CD14-positive monocyte (primary cell): ENCODE results near the gene BLCAP. TPM values are rescaled to one million over a fixed set of nuclear protein-coding genes. Genes with fewer than 3 reads are reported as not detected.
A peak's percentile ranks its signal among the peaks of the same experiment; 100 is the strongest.
"Not testable (repeated sequence)": the region's sequence is repeated elsewhere in the genome, so short reads cannot be mapped to it uniquely, and the experiment has no call there.

Experiments
- DNase-seq, 3 donors: peaks; one replicate each; pipeline ENCODE4 v3.0.0-alpha.2; 2011 to 2022
- H2AFZ ChIP-seq: 2 replicates; pipeline ENCODE4 v1.6.0; 2012; ENCODE audit warnings: mild to moderate bottlenecking, low read depth, low read length, inconsistent platforms; ENCODE audit not compliant: insufficient read depth, poor library complexity, severe bottlenecking
- H3K27ac ChIP-seq, 2 donors: 1 replicate in 1 of 2; 2 replicates in 1 of 2; pipeline ENCODE4 v1.5.1; 2012 to 2013; ENCODE audit warnings: low read length in 2 of 2, control low read depth in 1 of 2, inconsistent platforms in 1 of 2, low read depth in 1 of 2, mild to moderate bottlenecking in 1 of 2
- H3K27me3 ChIP-seq, 2 donors: one replicate each; pipeline versions ENCODE4 v1.6.0 to v1.6.1; 2011 to 2013; ENCODE audit warnings: low read length in 2 of 2; ENCODE audit not compliant: control insufficient read depth in 2 of 2, insufficient read depth in 2 of 2
- H3K36me3 ChIP-seq, 2 donors: replicated peaks in 1 of 2; 1 replicate in 1 of 2; 2 replicates in 1 of 2; pipeline versions ENCODE4 v1.5.1 to v1.6.1; 2012 to 2013; ENCODE audit warnings: low read length in 2 of 2, control low read depth in 1 of 2, inconsistent platforms in 1 of 2, mild to moderate bottlenecking in 1 of 2; ENCODE audit not compliant: insufficient read depth in 2 of 2, control insufficient read depth in 1 of 2
- H3K4me1 ChIP-seq, 2 donors: 1 replicate in 1 of 2; 2 replicates in 1 of 2; pipeline versions ENCODE4 v1.5.1 to v1.6.1; 2012 to 2013; ENCODE audit warnings: low read length in 2 of 2, control low read depth in 1 of 2, inconsistent platforms in 1 of 2, mild to moderate bottlenecking in 1 of 2, moderate library complexity in 1 of 2; ENCODE audit not compliant: insufficient read depth in 2 of 2, control insufficient read depth in 1 of 2
- H3K4me2 ChIP-seq: replicated peaks from 2 replicates; pipeline ENCODE3; 2012; ENCODE audit warnings: low read length, moderate library complexity, mild to moderate bottlenecking; ENCODE audit not compliant: poor library complexity, severe bottlenecking; ENCODE audit errors: extremely low read depth
- H3K4me3 ChIP-seq, 3 experiments: fragments of 200-600 bp in 1 of 3; sonication (generic) in 1 of 3; replicated peaks in 1 of 3; 1 replicate in 2 of 3; 2 replicates in 1 of 3; pipeline ENCODE4 v1.5.1; 2011 to 2013; ENCODE audit warnings: low read length in 3 of 3, mild to moderate bottlenecking in 3 of 3, control low read depth in 2 of 3, low read depth in 2 of 3, inconsistent platforms in 1 of 3, moderate library complexity in 1 of 3
- H3K79me2 ChIP-seq: 2 replicates; pipeline ENCODE4 v1.6.0; 2012; ENCODE audit warnings: mild to moderate bottlenecking, control low read depth, inconsistent platforms, low read length, moderate library complexity; ENCODE audit not compliant: insufficient read depth
- H3K9ac ChIP-seq: 2 replicates; pipeline ENCODE4 v1.6.0; 2017; ENCODE audit warnings: low read length, mild to moderate bottlenecking; ENCODE audit not compliant: insufficient read depth, poor library complexity, severe bottlenecking
- H3K9me3 ChIP-seq, 2 donors: replicated peaks in 1 of 2; 1 replicate in 1 of 2; 2 replicates in 1 of 2; pipeline versions ENCODE4 v1.5.1 to v1.6.1; 2012 to 2013; ENCODE audit warnings: low read length in 2 of 2, control low read depth in 1 of 2; ENCODE audit not compliant: control insufficient read depth in 1 of 2, insufficient read depth in 1 of 2
- H4K20me1 ChIP-seq: 2 replicates; pipeline ENCODE4 v1.6.0; 2012; ENCODE audit warnings: mild to moderate bottlenecking, low read length, control low read depth, moderate library complexity; ENCODE audit not compliant: insufficient read depth
- H3K27ac Mint-ChIP-seq, 7 donors: one replicate each; pipeline ENCODE4 v1.8.0; 2020; ENCODE audit warnings: mild to moderate bottlenecking in 7 of 7, mixed read lengths in 7 of 7, moderate library complexity in 6 of 7, inconsistent platforms in 2 of 7
- H3K27me3 Mint-ChIP-seq, 3 donors: one replicate each; pipeline ENCODE4 v1.8.0; 2021 to 2022; ENCODE audit warnings: low read depth in 3 of 3, mild to moderate bottlenecking in 3 of 3, mixed read lengths in 3 of 3, moderate library complexity in 3 of 3, inconsistent platforms in 1 of 3
- H3K36me3 Mint-ChIP-seq, 2 donors: one replicate each; pipeline ENCODE4 v1.8.0; 2020; ENCODE audit warnings: mixed read lengths in 2 of 2, inconsistent platforms in 1 of 2, mild to moderate bottlenecking in 1 of 2
- H3K4me1 Mint-ChIP-seq: one replicate; pipeline ENCODE4 v1.8.0; 2020; ENCODE audit warnings: mild to moderate bottlenecking, mixed read lengths
- H3K4me3 Mint-ChIP-seq, 2 donors: one replicate each; pipeline ENCODE4 v1.8.0; 2020; ENCODE audit warnings: mild to moderate bottlenecking in 2 of 2, mixed read lengths in 2 of 2, moderate library complexity in 1 of 2
- H3K9me3 Mint-ChIP-seq, 7 donors: one replicate each; pipeline ENCODE4 v1.8.0; 2020 to 2022; ENCODE audit warnings: mixed read lengths in 7 of 7, mild to moderate bottlenecking in 6 of 7, moderate library complexity in 6 of 7, inconsistent platforms in 2 of 7
- WGBS: methylation state at CpG from one replicate; pipeline ENCODE4 v1.1.5; 2013; ENCODE audit warnings: missing lambda C conversion rate; ENCODE audit not compliant: insufficient coverage; 5-methylcytosine and 5-hydroxymethylcytosine counted together
- intact Hi-C, 2 donors: fragments of 100-400 bp; cut with micrococcal nuclease; formaldehyde crosslinking; loops; one replicate each; pipeline versions ENCODE4 v1.15.0 to v1.15.1; 2023
- polyA minus RNA-seq: library from RNA; depleted of rRNA, polyadenylated mRNA; stranded (reverse); fragments of >200 nt; gene quantifications from 2 replicates; pipeline ENCODE4 v1.2.3, GENCODE V29; 2012
- polyA plus RNA-seq, 3 donors: library from polyadenylated mRNA; depleted of rRNA in 1 of 3; unstranded in 2 of 3; stranded (reverse) in 1 of 3; fragments of 300-500 nt in 2 of 3; fragments of >200 nt in 1 of 3; fragmentation: Illumina TruSeq in 2 of 3; gene quantifications; 1 replicate in 2 of 3; 2 replicates in 1 of 3; pipeline ENCODE4 v1.2.3, GENCODE V29; 2012 to 2021
- total RNA-seq, 12 experiments: library from RNA in 1 of 12; stranded (reverse) in 1 of 12; fragments of 120-200 nt in 1 of 12; gene quantifications; one replicate each; pipeline ENCODE4 v1.2.4 and lab custom pipeline; 2013 to 2026; ENCODE audit warnings: mixed read lengths in 6 of 12, inconsistent platforms in 1 of 12
- TF ChIP-seq, protein P1 (sequence below): fragments of 200-600 bp; IDR thresholded peaks from one replicate; pipeline ENCODE4 v1.8.0; 2022; ENCODE audit warnings: antibody characterized with exemption, mild to moderate bottlenecking

BLCAP gene, protein sequence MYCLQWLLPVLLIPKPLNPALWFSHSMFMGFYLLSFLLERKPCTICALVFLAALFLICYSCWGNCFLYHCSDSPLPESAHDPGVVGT
- total RNA-seq (2013) = 38.4 TPM
- polyA plus RNA-seq = 10 to 100 TPM; 45.3 to 54.5 (median 53.3) TPM
- polyA minus RNA-seq = 26.0 and 38.5 TPM in 2 replicates
- total RNA-seq (lab: John Stamatoyannopoulos, UW) = 23.1 to 61.2 (median 34.1) reads per million in 11 experiments

- H3K9ac ChIP-seq = peak within 1 kb of the TSS; percentile 93
- H3K27me3 ChIP-seq = peaks cover 0 to 3% of the 10 kb centered on the region in 2 donors
- peak within 1 kb of the TSS; percentile 94 for H3K4me2 ChIP-seq
- H3K36me3 Mint-ChIP-seq = peaks cover 13 to 20% of the 10 kb centered on the region in 2 donors
- peak within 1 kb of the TSS; percentile 96 to 99 (median 97) for H3K4me3 ChIP-seq
- H4K20me1 ChIP-seq = peaks cover 41% of the 10 kb centered on the region
- peaks cover 49% of the 10 kb centered on the region for H3K79me2 ChIP-seq
- intact Hi-C loops = loop anchor here (5.0 to 10.0 kb wide), 4 partner anchors 123 to 263 kb away; partner anchors contain the start of gene GHRH (in 1 of the 2)
- H3K36me3 ChIP-seq = peaks cover 0 to 10% of the 10 kb centered on the region in 2 donors
- under 1% methylated on average over 60 of the region's 62 CpGs for WGBS
- TF ChIP-seq, protein P1, sequence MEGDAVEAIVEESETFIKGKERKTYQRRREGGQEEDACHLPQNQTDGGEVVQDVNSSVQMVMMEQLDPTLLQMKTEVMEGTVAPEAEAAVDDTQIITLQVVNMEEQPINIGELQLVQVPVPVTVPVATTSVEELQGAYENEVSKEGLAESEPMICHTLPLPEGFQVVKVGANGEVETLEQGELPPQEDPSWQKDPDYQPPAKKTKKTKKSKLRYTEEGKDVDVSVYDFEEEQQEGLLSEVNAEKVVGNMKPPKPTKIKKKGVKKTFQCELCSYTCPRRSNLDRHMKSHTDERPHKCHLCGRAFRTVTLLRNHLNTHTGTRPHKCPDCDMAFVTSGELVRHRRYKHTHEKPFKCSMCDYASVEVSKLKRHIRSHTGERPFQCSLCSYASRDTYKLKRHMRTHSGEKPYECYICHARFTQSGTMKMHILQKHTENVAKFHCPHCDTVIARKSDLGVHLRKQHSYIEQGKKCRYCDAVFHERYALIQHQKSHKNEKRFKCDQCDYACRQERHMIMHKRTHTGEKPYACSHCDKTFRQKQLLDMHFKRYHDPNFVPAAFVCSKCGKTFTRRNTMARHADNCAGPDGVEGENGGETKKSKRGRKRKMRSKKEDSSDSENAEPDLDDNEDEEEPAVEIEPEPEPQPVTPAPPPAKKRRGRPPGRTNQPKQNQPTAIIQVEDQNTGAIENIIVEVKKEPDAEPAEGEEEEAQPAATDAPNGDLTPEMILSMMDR = no peak
- peak within 1 kb of the TSS; percentile 93 for H2AFZ ChIP-seq
- peaks cover 30 to 40% of the 10 kb centered on the region in 2 donors for H3K4me1 ChIP-seq
- peak within 1 kb of the TSS; percentile 100 for H3K27ac Mint-ChIP-seq
- peak within 1 kb of the TSS; percentile 95 for H3K4me3 Mint-ChIP-seq
- peak within 1 kb of the TSS; percentile 82 to 100 for H3K27ac ChIP-seq
- peaks cover 6 to 7% (median 6%) of the 10 kb centered on the region in 3 donors for H3K27me3 Mint-ChIP-seq
- H3K9me3 Mint-ChIP-seq = peaks cover 0 to 6% (median 0%) of the 10 kb centered on the region in 7 donors
- DNase-seq = peak; percentile 80 to 88 (median 85)
- peaks cover 57% of the 10 kb centered on the region for H3K4me1 Mint-ChIP-seq
- no peaks in the 10 kb centered on the region for H3K9me3 ChIP-seq
Observed at GRCh38 chr20:37527638-37528445, at the start of gene BLCAP. Gene BLCAP (minus strand): TSS chr20:37527876. CDS start chr20:37519174, 8,702 bp downstream.

DNA sequence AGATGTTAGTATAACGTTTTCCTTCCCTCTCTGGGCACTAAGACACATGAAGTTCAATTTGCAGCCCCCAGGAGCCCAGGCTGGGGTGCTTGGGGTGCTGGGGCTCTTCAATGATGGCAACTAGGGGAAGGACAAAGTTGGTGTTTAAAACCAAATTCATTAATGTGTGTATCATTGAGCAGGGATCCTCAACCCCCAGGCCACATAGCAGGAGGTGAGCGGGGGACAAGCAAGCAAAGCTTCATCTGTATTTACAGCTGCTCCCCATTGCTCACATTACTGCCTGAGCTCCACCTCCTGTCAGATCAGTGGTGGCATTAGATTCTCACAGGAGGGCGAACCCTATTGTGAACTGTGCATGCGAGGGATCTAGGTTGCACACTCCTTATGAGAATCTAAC lies 49.8 kb upstream of the BLCAP start:
- H3K27ac Mint-ChIP-seq, DNase-seq, H3K4me1 ChIP-seq, H3K4me1 Mint-ChIP-seq, intact Hi-C loops, H3K79me2 ChIP-seq, H3K4me3 Mint-ChIP-seq, H3K9me3 Mint-ChIP-seq, H2AFZ ChIP-seq, H3K4me2 ChIP-seq, H3K4me3 ChIP-seq, H3K9me3 ChIP-seq, H4K20me1 ChIP-seq, H3K36me3 Mint-ChIP-seq, H3K36me3 ChIP-seq, H3K9ac ChIP-seq, H3K27me3 ChIP-seq, H3K27ac ChIP-seq: not testable (repeated sequence)
- H3K27me3 Mint-ChIP-seq = peaks cover 7 to 14% (median 13%) of the 10 kb centered on the region in 3 donors
- WGBS = 100% methylated on average over 1 of the region's 4 CpGs
